ENCODE measurements around the gene MT1M. TPM values are rescaled to one million over a fixed set of nuclear protein-coding genes. Genes with fewer than 3 reads are reported as not detected.
A peak's percentile ranks its signal among the peaks of the same experiment; 100 is the strongest.
"Not testable (repeated sequence)": the region's sequence is repeated elsewhere in the genome, so short reads cannot be mapped to it uniquely, and the experiment has no call there.

Gene MT1M
- total RNA-seq, 1 donor from 2014 or later, result not detected

GRCh38 chr16:56608876-56609462, 23.5 kb upstream of the MT1M start:
- no peak for DNase-seq (ENCODE audit: low spot score)

DNA sequence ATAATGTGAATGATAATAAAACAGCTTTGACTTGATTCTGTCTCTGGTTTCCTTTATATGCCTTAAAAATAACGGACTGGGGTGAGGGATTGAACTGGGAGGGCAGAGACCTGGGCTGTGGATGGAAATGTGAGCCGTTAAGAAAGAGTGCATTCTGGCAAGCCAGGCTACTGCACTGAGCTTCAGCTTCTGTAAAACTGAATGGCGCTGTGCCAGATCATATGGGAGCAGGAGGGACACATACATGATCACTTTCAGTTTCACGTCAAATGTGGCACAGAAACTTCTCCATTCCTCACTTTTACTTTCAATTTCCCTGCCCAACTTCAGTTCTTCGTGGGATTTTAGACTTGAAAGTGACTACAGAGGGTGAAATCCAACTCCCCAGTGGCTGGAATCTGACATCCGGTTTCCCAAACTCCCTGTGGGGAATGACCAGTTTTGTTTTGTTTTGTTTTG, 23.0 kb upstream of the MT1M start:
- peak; percentile 82 for DNase-seq (ENCODE audit: low spot score)

- peak; percentile 26 for DNase-seq (ENCODE audit: low spot score)
Measured at GRCh38 chr16:56610017-56610608, 22.3 kb upstream of the MT1M start.

DNA sequence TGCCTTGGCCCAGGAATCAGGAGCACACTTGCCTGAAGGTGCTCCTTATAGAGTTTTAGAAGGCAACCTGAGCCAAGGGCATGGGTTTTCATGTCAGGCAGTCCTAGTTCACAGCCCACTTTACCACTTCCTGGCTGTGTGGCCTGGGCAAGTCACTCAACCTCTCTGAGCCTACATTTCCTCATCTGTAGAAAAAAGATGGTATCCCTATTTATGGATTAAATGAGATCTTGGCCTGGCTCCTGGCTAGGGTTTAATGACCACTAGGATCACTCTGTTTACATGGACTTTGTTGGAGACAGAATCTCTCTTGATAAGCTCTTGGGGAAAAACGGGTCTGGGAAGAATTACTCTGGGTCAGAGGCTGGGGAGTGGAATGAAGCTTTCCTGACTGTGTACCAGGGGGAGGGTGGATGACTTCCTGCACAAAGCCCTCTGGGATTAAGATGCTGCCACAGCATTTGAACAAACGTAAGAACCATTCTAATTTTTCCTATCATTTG, 21.8 kb upstream of the MT1M start:
- DNase-seq (ENCODE audit: low spot score), result peak; percentile 69

- DNase-seq (ENCODE audit: low spot score), result no peak
Measured at GRCh38 chr16:56611281-56611833, 21.1 kb upstream of the MT1M start.

DNA sequence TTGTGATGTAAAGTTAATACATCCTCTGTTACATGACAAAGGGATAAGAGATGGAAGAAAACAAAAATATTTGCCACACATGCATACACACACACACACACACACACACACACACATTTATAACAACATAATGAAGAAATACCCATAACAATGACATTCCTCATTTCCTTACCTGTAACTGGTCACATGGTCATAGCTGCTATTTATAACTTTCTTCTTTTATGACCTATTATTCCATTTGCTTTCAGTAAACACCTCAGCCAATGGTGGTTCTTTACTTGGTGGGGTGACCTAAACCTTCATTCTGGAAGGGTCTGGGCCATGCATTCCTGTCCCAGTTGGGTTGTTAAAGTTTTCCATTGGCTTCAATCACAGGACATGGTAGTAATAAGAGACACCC, 18.8 kb upstream of the MT1M start:
- DNase-seq (ENCODE audit: low spot score), result no peak

GRCh38 chr16:56614549-56614991, 17.9 kb upstream of the MT1M start:
- DNase-seq (ENCODE audit: low spot score), result no peak

- DNase-seq (ENCODE audit: low spot score), result no peak
Measured at GRCh38 chr16:56615353-56615752, 17.1 kb upstream of the MT1M start.

GRCh38 chr16:56616608-56617211, 15.7 kb upstream of the MT1M start:
- no peak for DNase-seq (ENCODE audit: low spot score)

DNA sequence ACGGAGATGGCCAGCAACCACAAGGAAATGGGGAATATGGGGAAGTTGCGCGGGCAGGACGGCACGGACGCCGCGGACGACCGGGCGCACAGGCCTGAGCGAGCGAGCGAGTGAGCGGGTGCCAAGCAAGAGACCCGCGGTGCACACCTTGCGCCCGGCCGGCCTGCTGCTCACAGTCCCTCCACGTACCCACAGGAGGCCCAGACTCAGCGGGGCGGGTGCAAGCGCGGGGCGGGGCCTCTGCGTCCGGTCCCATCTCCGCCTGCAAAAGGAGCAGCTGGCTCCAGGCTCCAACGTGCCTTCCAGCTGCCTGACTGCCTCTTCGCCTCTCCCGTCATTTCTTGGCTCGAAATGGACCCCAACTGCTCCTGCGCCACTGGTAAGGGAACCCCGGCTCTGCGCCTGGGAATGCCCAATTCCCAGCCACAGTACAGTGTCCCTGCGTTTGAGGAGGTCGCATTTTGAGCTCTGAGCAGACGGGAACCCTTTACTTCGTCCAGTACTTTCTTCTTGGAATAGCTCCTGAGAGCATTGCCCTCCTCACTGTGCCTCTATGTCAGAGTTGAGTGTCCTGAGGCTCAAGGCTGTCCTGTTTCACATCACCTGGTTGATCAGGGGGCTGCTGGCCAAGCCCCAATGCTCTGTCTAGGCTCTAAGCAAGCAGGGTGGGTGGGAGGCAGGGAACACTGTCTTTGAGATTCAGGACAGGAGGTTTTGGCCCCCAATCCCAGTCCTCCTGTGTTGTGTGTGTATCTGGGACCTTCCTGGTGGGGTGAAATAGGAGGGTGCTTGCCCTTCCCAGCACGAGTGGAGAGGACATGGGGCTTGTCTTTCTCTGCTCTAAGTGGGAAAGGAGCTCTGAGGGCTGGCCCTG, 15.0 kb upstream of the MT1M start:
- DNase-seq (ENCODE audit: low spot score), result peak; percentile 77

- DNase-seq (ENCODE audit: low spot score), result no peak
Measured at GRCh38 chr16:56618138-56618537, 14.3 kb upstream of the MT1M start.

DNA sequence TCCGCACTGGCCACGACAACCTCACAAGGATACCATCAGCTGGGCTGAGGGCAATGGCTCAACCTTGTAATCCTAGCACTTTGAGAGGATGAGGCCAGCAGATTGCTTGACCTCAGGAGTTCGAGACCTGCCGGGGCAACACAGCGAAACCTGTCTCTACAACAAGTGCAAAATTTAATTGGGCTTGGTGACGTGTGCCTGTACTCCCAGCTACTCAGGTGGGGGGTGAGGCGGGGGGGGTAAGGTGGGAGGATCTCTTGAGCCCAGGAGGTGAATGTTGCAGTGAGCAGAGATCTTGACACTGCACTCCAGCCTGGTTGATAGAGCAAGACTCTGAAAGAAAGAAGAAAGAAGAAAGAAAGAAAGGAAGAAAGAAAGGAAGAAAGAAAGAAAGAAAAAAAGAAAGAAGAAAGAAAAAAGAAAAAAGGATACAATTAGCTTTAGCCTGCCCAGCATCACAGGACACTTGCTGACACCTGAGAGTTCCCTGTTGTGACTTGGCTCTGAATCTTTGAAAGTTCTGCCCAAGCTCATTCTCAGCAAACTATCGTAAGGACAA, 12.0 kb upstream of the MT1M start:
- DNase-seq (ENCODE audit: low spot score), result no peak

DNA sequence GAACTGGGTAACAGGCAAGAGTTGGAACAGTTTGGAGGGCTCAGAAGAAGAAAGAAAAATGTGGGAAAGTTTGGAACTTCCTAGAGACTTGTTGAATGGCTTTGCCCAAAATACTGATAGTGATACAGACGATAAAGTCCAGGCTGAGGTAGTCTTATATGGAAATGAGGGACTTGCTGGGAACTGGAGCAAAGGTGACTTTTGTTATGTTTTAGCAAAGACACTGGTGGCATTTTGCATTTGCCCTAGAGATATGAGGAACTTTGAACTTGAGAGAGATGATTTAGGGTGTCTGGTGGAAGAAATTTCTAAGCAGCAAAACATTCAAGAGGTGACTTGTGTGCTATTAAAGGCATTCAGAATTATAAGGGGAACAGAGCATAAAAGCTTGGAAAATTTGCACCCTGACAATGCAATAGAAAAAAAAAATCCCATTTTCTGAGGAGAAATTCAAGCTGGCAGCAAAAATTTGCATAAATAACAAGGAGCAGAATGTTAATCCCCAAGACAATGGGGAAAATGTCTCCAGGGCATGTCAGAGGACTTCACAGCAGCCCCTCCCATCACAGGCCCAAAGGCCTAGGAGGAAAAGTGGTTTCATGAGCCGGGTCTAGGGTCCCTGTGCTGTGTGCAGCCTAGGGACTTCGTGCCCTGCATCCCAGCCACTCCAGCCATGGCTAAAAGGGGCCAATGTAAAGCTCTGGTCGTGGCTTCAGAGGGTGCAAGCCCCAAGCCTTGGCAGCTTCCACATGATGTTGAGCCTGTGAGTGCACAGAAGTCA, 10.6 kb upstream of the MT1M start:
- not testable (repeated sequence) for DNase-seq (ENCODE audit: low spot score)

DNA sequence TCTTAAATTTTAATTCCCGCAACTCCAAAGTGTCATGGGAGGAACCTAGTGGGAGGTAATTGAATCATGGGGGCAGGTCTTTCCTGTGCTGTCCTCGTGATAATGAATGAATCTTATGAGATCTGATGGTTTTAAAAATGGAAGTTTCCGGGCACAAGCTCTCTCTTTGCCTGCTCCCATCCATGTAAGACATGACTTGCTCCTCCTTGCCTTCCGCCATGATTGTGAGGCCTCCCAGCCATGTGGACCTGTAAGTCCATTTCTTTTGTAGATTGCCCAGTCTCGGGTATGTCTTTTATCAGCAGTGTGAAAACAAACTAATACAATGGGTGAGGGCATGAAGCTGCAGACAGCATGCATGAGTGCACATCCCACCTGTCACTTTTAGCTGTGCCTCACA, 9.3 kb upstream of the MT1M start:
- not testable (repeated sequence) for DNase-seq (ENCODE audit: low spot score)

DNA sequence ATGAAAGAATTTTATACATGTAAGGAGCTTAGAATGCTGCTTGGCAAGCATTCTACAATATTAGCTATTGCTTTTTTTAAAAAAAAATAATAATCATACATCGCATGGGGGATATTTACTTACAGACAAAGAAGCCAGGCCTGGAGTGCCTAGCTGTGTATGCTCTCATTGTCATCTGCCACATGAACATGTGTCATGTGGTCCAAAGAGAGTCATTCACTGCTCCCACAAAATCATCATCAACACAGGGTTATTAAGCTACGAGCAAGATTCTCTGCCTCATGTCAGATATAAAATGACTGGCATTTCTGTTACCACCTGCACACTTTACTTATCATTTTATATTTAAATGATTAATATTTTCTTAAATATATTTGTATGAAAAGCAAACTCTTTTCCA, 8.8 kb upstream of the MT1M start:
- no peak for DNase-seq (ENCODE audit: low spot score)

DNA sequence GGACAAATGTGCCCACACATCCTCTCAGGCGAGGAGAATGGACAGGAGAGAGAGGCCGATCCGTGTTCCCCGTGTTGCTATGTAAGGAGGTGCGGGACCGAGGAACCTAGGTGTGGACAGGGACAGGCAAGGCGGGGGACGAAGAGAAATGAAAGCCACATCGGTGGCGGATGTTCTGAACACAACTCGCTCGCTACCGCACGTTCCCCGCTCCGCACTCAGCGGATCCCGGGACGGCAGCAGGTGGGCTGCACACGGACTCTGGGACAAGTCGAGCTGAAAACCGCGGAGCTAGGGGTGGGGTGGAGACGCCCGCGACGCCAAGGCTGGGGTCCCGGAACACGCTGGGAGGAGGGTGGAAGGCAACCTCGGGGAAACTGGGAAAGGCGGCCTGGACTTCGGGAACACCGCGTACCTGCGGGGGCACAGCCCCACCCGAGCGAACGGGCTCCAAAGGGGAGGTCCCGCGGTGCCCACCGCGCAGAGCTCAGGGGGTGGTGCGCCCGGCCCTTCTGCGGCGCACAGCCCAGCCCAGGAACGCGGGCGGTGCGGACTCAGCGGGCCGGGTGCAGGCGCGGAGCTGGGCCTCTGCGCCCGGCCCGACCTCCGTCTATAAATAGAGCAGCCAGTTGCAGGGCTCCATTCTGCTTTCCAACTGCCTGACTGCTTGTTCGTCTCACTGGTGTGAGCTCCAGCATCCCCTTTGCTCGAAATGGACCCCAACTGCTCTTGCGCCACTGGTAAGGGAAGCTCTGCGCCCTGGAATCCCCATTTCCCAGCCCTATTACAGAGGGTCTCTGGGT, 7.1 kb upstream of the MT1M start, which contains the start of gene MT1E:
Gene MT1E (plus strand): TSS at position 642 of the 803 bp plus-strand sequence. CDS start 71 bp downstream, at position 713.
- peak; percentile 81 for DNase-seq (ENCODE audit: low spot score)

- peak; percentile 82 for DNase-seq (ENCODE audit: low spot score)
Measured at GRCh38 chr16:56625943-56626654, 6.4 kb upstream of the MT1M start.

DNA sequence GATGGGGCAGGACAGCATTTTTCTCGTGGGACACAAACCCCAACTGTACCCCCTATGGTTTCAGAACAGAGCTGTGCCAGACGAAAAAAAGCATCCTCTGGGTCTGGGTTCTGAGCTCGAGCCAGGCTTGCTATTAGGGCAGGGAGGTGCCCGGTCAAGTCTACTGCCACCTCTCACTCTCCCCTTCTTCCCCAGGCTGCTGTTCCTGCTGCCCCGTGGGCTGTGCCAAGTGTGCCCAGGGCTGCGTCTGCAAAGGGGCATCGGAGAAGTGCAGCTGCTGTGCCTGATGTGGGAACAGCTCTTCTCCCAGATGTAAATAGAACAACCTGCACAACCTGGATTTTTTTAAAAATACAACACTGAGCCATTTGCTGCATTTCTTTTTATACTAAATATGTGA, 5.8 kb upstream of the MT1M start:
- DNase-seq (ENCODE audit: low spot score), result no peak
